ENCODE measurements around the gene GPSM1.
"Not testable (repeated sequence)": the region's sequence is repeated elsewhere in the genome, so short reads cannot be mapped to it uniquely, and the experiment has no call there.

Gene GPSM1

DNA sequence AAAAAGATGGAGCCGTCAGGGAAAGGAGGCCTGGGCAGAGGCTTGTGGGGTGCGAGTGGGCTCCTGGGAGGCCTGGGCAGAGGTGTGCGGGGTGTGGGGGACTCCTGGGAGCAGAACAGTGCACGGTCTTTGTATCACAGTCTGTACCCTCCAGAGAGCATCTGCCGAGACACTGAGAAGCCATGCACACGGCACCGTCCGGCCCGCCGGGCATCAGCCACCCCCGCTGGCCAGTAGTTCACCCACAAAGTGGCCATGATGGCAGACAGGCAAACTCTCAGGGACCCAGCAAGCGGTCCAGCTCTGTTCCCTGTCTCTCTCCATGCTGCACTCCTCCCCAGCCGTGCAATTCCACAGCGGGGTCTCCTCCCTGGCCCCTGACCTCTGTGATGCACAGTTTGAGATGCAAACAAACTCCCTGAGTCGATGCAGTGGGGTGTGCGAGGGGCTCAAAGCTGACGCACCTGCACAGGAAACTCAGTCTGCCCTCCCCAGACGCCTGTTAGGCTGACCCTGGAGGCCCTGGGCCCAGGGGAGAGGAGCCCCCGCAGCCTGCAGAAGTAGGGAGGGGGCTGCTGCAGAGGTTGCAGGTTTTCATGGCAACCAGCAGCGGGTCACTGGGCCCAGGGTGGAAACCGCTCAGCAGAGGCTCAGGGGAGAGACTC lies 9.1 kb upstream of the GPSM1 start:
- DNase-seq (ENCODE audit: low read depth): no peak

GRCh38 chr9:136318776-136319241 lies 8.5 kb upstream of the GPSM1 start:
- no peak for DNase-seq (ENCODE audit: low read depth)

DNA sequence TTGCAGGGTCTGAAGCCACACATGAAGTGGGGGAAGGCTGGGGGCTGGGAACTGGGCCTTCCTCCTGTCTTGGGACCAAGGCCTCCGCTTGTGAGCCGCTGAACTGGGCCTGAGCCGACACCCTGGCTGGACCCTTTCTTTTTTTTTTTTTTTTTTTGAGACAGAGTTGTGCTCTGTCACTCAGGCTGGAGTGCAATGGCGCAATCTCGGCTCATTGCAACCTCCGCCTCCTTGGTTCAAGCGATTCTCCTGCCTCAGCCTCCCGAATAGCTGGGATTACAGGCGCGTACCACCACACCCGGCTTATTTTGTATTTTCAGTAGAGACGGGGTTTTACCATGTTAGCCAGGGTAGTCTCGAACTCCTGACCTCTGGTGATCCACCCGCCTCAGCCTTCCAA lies 8.1 kb upstream of the GPSM1 start:
- not testable (repeated sequence) for DNase-seq (ENCODE audit: low read depth)

DNA sequence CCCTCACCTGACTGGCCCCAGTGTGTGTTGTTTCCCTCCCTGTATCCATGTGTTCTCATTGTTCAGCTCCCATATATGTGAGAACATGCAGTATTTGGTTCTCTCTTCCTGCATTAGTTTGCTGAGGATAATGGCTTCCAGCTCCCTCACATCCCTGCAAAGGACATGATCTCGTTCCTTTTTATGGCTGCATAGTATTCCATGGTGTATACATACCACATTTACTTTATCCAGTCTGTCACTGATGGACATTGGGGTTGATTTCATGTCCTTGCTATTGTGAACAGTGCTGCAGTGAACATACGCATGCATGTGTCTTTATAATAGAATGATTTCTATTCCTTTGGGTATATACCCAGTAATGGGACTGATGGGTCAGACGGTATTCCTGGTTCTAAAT lies 7.4 kb upstream of the GPSM1 start:
- DNase-seq (ENCODE audit: low read depth): not testable (repeated sequence)

- DNase-seq (ENCODE audit: low read depth): not testable (repeated sequence)
These were observed 6.4 kb upstream of the GPSM1 start for GRCh38 chr9:136320972-136321371.

DNA sequence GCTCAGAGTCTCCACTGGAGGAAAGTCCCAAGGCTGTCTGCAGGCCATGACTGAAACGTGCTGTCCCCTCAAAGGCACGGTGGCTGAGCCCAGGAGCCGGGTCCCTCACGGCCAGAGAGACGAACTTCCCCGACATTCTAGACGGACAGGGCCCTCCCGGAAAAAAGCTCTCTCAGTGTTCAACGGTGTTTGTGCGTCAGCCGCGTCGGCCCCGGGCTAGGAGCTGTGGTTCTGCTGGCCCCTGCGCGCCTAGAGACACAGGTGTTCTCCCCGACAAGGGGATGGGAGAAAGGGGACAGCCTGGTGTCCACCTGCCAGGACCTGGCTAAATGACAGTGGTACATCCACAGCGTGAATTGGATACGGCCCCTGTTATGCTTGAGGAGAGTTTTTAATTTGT lies 5.8 kb upstream of the GPSM1 start:
- DNase-seq (ENCODE audit: low read depth): no peak

DNA sequence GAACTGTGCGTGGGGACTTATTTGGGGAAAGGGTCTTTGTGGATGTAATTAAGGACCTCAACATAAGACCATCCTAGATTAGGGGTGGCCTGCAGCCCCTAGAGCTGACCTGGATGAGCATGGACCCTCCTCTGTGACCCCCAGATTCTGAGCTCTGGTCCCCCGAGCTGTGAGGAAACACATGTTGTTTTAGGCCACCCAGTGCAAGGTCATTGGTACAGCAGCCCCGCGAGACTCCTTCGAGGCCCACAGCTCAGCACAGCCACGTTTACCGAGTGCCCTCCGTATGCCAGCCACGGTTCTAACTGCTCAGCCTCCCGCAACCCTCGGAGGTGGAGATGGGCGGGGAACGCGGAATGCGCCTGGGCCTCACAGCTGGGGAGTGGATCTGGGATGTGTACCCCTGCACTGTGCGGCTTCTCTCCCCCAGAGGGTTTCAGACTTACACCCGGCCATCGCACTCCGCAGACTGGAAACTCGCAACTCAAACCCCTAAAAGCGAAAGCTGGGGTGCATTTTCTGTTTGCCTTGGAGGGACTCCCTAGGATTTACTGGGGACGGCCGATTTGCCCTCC lies 4.5 kb upstream of the GPSM1 start:
- no peak for DNase-seq (ENCODE audit: low read depth)

GRCh38 chr9:136323371-136323789 lies 4.0 kb upstream of the GPSM1 start:
- no peak for DNase-seq (ENCODE audit: low read depth)

DNA sequence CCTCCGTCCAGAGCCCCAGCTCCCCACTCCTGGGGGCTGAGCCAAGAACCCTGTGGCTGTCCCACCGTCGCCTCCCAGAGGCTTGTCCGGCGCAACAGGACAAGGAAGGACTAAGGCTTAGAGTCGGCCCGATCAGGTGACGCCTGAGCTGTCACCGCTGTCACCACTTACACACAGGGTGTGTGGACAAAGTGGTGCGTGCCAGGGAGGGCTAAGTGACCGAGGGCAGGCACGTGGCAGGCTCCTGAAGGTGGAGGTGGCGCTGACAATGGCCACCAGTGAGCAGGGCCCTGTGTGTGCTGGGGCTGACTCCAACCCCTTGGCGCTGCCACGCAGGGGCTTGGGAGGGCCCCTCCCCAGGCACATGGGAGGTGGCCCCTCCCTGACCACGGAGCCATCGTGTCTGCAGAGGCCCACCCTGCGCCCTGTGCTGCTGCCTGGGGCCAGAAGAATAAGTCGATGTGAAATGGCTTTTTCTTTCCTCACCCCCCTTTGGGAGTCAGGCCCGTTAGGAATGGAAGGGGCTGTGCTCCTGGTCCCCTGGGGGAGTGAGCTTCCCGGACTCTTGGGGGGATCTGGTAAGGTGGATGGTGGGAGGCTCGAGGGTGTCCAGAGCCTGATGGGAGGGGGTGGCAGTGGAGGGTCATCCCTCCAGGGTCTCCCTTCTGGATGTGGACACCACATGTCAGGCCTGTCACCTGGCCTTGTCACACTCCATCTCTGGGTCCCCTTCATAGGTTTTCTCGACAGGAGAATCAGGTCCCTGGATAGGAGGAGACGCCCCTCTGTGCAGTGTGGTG lies 2.6 kb upstream of the GPSM1 start:
- DNase-seq (ENCODE audit: low read depth): no peak

GRCh38 chr9:136325358-136325757 lies 2.0 kb upstream of the GPSM1 start:
- no peak for DNase-seq (ENCODE audit: low read depth)

GRCh38 chr9:136326061-136326760 lies 1.1 kb upstream of the GPSM1 start:
- DNase-seq (ENCODE audit: low read depth): no peak

DNA sequence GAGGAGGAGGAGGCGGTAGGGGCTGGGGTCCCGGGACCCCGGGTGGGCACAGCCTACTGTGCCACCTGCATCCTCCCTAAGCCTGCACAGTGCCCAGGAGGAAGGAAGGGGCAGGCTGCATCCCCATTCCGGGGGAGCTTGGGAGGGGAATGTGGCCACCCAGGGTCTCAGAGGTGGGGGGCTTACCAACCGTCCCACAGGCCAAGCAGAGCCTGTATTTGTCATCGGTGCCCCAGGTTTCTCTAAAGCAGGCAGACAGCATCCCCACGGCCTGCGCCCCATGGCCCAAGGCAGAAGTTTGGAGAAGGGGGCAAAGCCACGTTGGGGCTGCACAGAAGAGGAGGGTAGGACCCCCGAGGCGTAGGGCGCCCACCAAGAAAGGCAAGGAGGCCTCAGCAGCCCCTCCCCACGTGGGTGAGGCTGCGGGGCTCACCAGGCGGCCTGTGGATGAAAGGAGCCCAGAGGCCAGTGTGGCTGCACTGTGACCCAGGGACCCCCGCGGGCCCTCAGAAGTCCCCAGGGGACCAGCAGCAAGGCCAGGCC lies 507 bp upstream of the GPSM1 start:
- DNase-seq (ENCODE audit: low read depth): no peak

DNA sequence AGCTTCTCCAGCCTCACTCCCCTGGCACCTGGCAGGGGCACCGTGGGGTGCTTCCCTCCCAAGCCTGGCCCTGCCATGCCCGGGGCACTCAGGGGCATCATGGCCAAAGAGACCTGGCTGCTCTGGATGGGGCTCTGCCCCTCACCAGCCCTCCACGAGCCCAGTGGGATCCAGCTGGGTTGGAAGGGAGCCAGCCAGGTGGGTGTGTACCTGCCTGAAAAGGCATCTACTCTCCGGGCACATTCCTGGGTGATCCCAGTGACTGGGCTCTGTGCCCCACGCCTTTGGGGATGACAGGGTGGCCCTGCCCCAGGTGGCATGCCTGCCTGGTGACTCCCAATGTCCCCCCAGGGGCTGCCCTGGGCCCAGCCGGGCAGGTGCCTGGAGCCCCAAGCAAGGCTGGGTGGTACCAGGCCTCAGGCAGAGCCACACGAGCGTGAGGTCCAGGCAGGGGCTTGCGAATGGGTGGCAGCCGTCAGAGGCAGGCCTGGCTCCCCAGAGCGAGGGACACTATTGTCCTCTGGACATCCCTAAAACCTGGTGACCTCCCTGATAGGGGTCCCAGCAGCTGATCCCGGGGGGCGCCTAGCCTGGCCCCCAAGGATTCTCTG lies 777 bp downstream of the GPSM1 start:
- no peak for DNase-seq (ENCODE audit: low read depth)

DNA sequence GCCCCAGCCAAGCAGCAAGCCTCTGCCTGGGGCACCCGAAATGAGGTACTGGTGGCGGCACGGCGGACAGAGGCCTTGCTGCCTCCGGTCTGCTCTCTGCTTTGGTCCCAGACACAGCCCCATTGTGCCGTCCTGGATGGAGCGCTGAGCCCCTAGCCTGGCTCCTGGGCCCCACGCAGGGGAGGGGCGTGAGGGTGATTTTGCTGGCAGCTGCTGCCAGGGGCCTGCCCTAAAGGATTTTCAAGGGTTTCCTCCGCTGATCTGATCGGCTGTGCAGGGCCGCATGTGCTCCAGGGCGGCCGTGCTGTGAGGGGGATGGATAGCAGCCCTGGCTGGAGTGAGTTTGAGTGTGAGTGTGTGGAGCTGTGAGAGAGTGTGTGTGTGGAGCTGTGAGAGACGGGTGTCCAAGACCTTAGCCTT lies 1.3 kb downstream of the GPSM1 start:
- DNase-seq (ENCODE audit: low read depth): no peak

GRCh38 chr9:136329211-136329627 lies 1.9 kb downstream of the GPSM1 start:
- no peak for DNase-seq (ENCODE audit: low read depth)

DNA sequence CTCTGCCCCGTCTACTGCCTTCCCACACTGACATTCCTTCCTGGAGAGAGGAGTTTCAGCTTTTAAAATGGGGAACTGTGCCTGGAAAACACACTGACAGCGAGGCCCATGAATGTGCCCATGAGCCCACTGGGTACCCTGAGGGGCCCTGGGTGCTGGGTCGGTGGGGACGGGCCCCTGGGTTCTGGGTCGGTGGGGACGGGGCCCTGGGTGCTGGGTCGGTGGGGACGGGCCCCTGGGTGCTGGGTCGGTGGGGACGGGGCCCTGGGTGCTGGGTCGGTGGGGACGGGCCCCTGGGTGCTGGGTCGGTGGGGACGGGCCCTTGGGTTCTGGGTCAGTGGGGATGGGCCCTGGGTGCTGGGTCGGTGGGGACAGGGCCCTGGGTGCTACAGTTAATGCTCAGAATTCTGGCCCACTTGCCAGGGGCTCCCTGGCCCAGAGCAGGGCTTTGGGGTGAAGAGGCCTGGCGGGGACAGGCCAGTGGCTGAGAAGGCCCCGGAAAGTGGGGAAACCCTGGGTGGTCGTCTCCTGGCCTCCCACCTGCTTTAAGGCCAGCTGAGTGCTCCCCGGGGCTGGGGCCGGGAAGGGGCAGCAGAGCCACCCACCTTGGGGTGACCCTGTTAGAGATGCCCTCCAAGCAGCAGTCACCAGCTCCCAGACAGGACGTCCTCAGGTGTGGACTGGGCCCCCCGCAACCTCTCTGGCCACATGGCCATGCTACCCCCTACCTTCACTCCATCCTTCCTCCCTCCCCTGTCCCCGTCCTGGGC lies 2.5 kb downstream of the GPSM1 start:
- DNase-seq (ENCODE audit: low read depth): no peak

DNA sequence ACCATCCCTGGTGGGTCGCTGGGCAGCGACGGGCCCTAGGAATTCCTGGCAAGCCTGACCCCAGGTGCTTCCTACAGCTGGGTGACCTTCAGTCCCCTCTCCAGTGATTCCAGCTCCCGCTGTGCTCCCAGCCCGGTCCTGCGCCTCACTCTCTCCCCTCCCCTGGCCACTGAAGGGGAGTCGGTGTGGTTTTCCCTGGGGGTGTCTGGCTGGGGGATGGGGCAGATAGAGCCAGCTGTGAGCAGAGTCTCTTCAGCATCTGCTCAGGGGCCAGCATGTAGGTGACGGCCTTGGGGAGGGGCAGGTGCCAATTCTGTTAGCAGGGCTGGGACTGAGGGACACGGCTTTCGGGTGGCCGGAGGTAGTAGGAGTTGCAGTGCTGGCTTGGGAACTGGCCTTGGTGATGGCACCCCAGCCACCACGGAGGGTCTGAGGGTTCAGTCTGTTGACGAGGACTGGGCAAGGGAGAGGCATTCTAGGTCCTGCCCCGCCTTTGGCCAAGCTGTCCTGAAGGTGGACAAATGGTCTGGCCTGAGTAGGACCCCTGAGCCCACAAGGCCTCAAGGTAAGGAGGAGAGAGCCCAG lies 3.2 kb downstream of the GPSM1 start:
- DNase-seq (ENCODE audit: low read depth): no peak

DNA sequence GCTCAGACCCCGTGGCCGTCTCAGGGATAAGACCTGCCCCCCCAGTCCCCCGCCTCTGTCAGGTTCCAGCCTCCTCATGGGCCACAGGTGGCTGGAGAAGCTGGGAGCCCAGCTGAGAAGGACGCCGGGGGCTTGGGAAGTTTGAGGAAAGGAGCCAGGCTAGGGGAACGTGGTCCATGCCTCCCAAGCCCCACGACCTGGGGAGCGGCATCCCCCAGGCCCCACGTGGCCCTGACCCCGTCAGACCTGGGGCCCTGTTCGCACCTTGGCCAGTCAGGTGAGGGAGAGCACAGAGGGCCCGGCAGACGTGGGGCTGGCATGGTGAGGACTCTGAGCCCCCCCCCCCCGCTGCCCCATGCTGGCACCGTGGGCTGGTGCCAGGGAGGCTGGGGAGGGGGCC lies 3.7 kb downstream of the GPSM1 start:
- DNase-seq (ENCODE audit: low read depth): no peak

- DNase-seq (ENCODE audit: low read depth): no peak
These were observed 4.5 kb downstream of the GPSM1 start for GRCh38 chr9:136331556-136332481.

Data from activated T-cell treated with anti-CD3 and anti-CD28 coated beads for 1 hour (primary cell).